ENCODE measurements around the gene APBA1.

Gene APBA1

GRCh38 chr9:69675563-69675962, 3.4 kb upstream of the APBA1 start:
- no peaks in the 10 kb centered on the region for H3K79me2 ChIP-seq (ENCODE audit: insufficient read depth, low read length)
- H3K4me3 ChIP-seq (ENCODE audit: insufficient read depth, low read length, poor library complexity, severe bottlenecking): no peak overlapping the region
- H3K4me2 ChIP-seq (ENCODE audit: low read depth, low read length, poor library complexity, severe bottlenecking): no peak overlapping the region
- TF ChIP-seq CTCF (IDR thresholded peaks at IDR 0.05; ENCODE audit: insufficient read depth, low read length, poor library complexity, severe bottlenecking): no peak
- no peak for TF ChIP-seq EZH2phosphoT487 (conservative IDR thresholded peaks at IDR 0.05; ENCODE audit: low read length)
- no peaks in the 10 kb centered on the region for H3K27me3 ChIP-seq (ENCODE audit: low read length)
- no peaks in the 10 kb centered on the region for H4K20me1 ChIP-seq (ENCODE audit: low read depth, low read length)
- H2AFZ ChIP-seq (ENCODE audit: low read depth, low read length, severe bottlenecking): no peak overlapping the region
- H3K9me3 ChIP-seq (ENCODE audit: insufficient read depth, low read length): no peaks in the 10 kb centered on the region
- H3K27ac ChIP-seq (ENCODE audit: low read depth, low read length): no peak overlapping the region
- H3K36me3 ChIP-seq (ENCODE audit: low read length): no peaks in the 10 kb centered on the region
- no peak overlapping the region for H3K9ac ChIP-seq (ENCODE audit: low read length)
- no peaks in the 10 kb centered on the region for H3K9me2 ChIP-seq (replicated peaks; ENCODE audit: insufficient read depth, low read length)
- no peaks in the 10 kb centered on the region for H3F3A ChIP-seq (ENCODE audit: insufficient read depth)

- no peak overlapping the region for H3K27ac ChIP-seq (ENCODE audit: low read depth, low read length)
- H3K79me2 ChIP-seq (ENCODE audit: insufficient read depth, low read length): no peaks in the 10 kb centered on the region
- H3K9ac ChIP-seq (ENCODE audit: low read length): no peak overlapping the region
- H2AFZ ChIP-seq (ENCODE audit: low read depth, low read length, severe bottlenecking): no peak overlapping the region
- no peaks in the 10 kb centered on the region for H3F3A ChIP-seq (ENCODE audit: insufficient read depth)
- H3K4me2 ChIP-seq (ENCODE audit: low read depth, low read length, poor library complexity, severe bottlenecking): no peak overlapping the region
- no peak for TF ChIP-seq EZH2phosphoT487 (conservative IDR thresholded peaks at IDR 0.05; ENCODE audit: low read length)
- no peak for TF ChIP-seq CTCF (IDR thresholded peaks at IDR 0.05; ENCODE audit: insufficient read depth, low read length, poor library complexity, severe bottlenecking)
- H4K20me1 ChIP-seq (ENCODE audit: low read depth, low read length): no peaks in the 10 kb centered on the region
- H3K36me3 ChIP-seq (ENCODE audit: low read length): no peaks in the 10 kb centered on the region
- no peaks in the 10 kb centered on the region for H3K9me3 ChIP-seq (ENCODE audit: insufficient read depth, low read length)
- no peak overlapping the region for H3K4me3 ChIP-seq (ENCODE audit: insufficient read depth, low read length, poor library complexity, severe bottlenecking)
- no peaks in the 10 kb centered on the region for H3K9me2 ChIP-seq (replicated peaks; ENCODE audit: insufficient read depth, low read length)
- H3K27me3 ChIP-seq (ENCODE audit: low read length): no peaks in the 10 kb centered on the region
These were observed 2.7 kb upstream of the APBA1 start for GRCh38 chr9:69674716-69675438.

GRCh38 chr9:69674112-69674685, 2.0 kb upstream of the APBA1 start:
- no peaks in the 10 kb centered on the region for H4K20me1 ChIP-seq (ENCODE audit: low read depth, low read length)
- no peak for TF ChIP-seq EZH2phosphoT487 (conservative IDR thresholded peaks at IDR 0.05; ENCODE audit: low read length)
- no peak for TF ChIP-seq CTCF (IDR thresholded peaks at IDR 0.05; ENCODE audit: insufficient read depth, low read length, poor library complexity, severe bottlenecking)
- H3K27ac ChIP-seq (ENCODE audit: low read depth, low read length): no peak overlapping the region
- H3K9ac ChIP-seq (ENCODE audit: low read length): no peak overlapping the region
- H3F3A ChIP-seq (ENCODE audit: insufficient read depth): no peaks in the 10 kb centered on the region
- H3K4me2 ChIP-seq (ENCODE audit: low read depth, low read length, poor library complexity, severe bottlenecking): no peak overlapping the region
- no peak overlapping the region for H2AFZ ChIP-seq (ENCODE audit: low read depth, low read length, severe bottlenecking)
- no peaks in the 10 kb centered on the region for H3K27me3 ChIP-seq (ENCODE audit: low read length)
- no peak overlapping the region for H3K4me3 ChIP-seq (ENCODE audit: insufficient read depth, low read length, poor library complexity, severe bottlenecking)
- H3K9me2 ChIP-seq (replicated peaks; ENCODE audit: insufficient read depth, low read length): no peaks in the 10 kb centered on the region
- no peaks in the 10 kb centered on the region for H3K79me2 ChIP-seq (ENCODE audit: insufficient read depth, low read length)
- no peaks in the 10 kb centered on the region for H3K36me3 ChIP-seq (ENCODE audit: low read length)
- no peaks in the 10 kb centered on the region for H3K9me3 ChIP-seq (ENCODE audit: insufficient read depth, low read length)

Data from SU-DHL-6 (cell line).